Thyroid gland (tissue), 4 donors: ENCODE results near the gene MXD1.
"Not testable (repeated sequence)": the region's sequence is repeated elsewhere in the genome, so short reads cannot be mapped to it uniquely, and the experiment has no call there.

Experiments
- CTCF ChIP-seq, 6 experiments: fragments of 200-600 bp in 3 of 6; fragments of 450-650 bp in 3 of 6; sonication (generic) in 3 of 6; IDR thresholded peaks; one replicate each; pipeline ENCODE4 v1.5.1; 2016 to 2019; ENCODE audit warnings: antibody characterized with exemption in 6 of 6, mild to moderate bottlenecking in 2 of 6, inconsistent platforms in 1 of 6, moderate library complexity in 1 of 6
- POLR2A ChIP-seq, 2 donors: fragments of 450-650 bp; IDR thresholded peaks; one replicate each; pipeline ENCODE4 v1.6.1; 2017; ENCODE audit warnings: antibody characterized with exemption in 2 of 2, mild to moderate bottlenecking in 2 of 2, moderate library complexity in 1 of 2

GRCh38 chr2:69950671-69951070, 35.8 kb downstream of the MXD1 start:
- TF ChIP-seq POLR2A, CTCF (IDR thresholded peaks at IDR 0.05): not testable (repeated sequence)
